Neutrophil (primary cell): ENCODE results near the gene CBLL1.

ENCODE experiments used
- H3K27ac ChIP-seq: fragments of 200-600 bp; sonication (generic); 2 replicates; pipeline ENCODE4 v1.5.1; 2016; ENCODE audit warnings: mild to moderate bottlenecking, moderate library complexity
- H3K27me3 ChIP-seq: fragments of 200-600 bp; sonication (generic); 2 replicates; pipeline ENCODE4 v1.6.0; 2016; ENCODE audit warnings: mild to moderate bottlenecking
- H3K36me3 ChIP-seq: fragments of 200-600 bp; sonication (generic); 2 replicates; pipeline ENCODE4 v1.5.1; 2017
- H3K4me1 ChIP-seq, 2 experiments: fragments of 200-600 bp in 1 of 2; sonication (generic) in 1 of 2; 1 replicate in 1 of 2; 2 replicates in 1 of 2; pipeline versions ENCODE4 v1.5.1 to v1.6.1; 2013 to 2016; ENCODE audit warnings: low read depth in 1 of 2, low read length in 1 of 2, mild to moderate bottlenecking in 1 of 2, moderate library complexity in 1 of 2; ENCODE audit not compliant: control insufficient read depth in 1 of 2, insufficient read depth in 1 of 2
- H3K4me3 ChIP-seq, 2 experiments: fragments of 200-600 bp in 1 of 2; sonication (generic) in 1 of 2; 1 replicate in 1 of 2; 2 replicates in 1 of 2; pipeline ENCODE4 v1.5.1; 2013 to 2016; ENCODE audit warnings: low read depth in 1 of 2, low read length in 1 of 2, mild to moderate bottlenecking in 1 of 2, moderate library complexity in 1 of 2
- H3K9me3 ChIP-seq: fragments of 200-600 bp; sonication (generic); 2 replicates; pipeline ENCODE4 v1.5.1; 2016
- TF ChIP-seq, protein P1 (sequence below): fragments of 200-600 bp; sonication (generic); IDR thresholded peaks from 2 replicates; pipeline ENCODE4 v1.5.1; 2016; ENCODE audit warnings: antibody characterized with exemption

The CBLL1 gene

DNA sequence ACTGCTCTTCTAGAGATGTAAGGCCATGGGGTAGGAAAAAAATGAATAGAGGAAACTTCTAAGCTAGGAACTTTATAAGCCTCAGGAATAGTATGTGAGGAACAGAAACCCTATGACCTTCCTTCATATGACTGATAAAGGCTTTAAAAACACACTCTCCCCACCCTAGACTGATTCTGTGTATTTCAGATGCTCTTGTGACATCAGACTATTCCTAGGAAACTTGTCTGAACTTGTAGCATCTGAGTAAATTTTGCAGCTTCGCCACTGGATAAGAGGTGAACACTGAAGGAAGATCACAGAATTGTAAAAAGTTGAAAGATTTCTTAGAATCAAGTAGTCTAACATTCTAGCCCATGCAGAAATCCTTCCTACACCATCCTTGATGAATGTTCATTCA, 31.0 kb upstream of the CBLL1 start:
- Histone ChIP-seq H3K27ac (no peak overlapping the region), H3K4me1 (no peaks in the 10 kb centered on the region), H3K4me3 (no peak overlapping the region), H3K36me3 (no peaks in the 10 kb centered on the region), H3K27me3 (no peaks in the 10 kb centered on the region), H3K9me3 (no peaks in the 10 kb centered on the region)
- TF ChIP-seq, protein P1, sequence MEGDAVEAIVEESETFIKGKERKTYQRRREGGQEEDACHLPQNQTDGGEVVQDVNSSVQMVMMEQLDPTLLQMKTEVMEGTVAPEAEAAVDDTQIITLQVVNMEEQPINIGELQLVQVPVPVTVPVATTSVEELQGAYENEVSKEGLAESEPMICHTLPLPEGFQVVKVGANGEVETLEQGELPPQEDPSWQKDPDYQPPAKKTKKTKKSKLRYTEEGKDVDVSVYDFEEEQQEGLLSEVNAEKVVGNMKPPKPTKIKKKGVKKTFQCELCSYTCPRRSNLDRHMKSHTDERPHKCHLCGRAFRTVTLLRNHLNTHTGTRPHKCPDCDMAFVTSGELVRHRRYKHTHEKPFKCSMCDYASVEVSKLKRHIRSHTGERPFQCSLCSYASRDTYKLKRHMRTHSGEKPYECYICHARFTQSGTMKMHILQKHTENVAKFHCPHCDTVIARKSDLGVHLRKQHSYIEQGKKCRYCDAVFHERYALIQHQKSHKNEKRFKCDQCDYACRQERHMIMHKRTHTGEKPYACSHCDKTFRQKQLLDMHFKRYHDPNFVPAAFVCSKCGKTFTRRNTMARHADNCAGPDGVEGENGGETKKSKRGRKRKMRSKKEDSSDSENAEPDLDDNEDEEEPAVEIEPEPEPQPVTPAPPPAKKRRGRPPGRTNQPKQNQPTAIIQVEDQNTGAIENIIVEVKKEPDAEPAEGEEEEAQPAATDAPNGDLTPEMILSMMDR, result no peak

DNA sequence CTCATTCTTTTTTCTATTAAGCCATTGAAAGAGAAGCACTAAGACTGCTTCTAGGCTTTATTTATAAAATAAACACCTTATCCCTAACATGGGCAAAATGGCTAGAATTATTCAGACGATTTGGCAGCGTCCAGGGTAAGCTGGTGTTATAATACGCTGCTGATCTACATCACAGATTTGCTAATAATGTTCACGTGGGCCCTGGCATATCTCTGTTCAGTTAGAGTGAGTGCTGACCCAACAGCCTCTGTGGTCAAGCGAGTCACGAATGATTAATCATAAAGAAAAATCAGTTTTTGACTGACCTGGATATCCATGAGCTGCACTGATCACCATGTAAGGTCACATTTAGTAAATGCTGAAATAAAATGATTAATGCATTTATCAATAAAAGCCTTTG, 28.4 kb upstream of the CBLL1 start:
- Histone ChIP-seq H3K27me3 (peaks cover 3% of the 10 kb centered on the region), H3K36me3 (no peaks in the 10 kb centered on the region), H3K4me1 (no peaks in the 10 kb centered on the region), H3K27ac (no peak overlapping the region), H3K4me3 (no peak overlapping the region), H3K9me3 (no peaks in the 10 kb centered on the region)
- TF ChIP-seq, protein P1, result no peak

DNA sequence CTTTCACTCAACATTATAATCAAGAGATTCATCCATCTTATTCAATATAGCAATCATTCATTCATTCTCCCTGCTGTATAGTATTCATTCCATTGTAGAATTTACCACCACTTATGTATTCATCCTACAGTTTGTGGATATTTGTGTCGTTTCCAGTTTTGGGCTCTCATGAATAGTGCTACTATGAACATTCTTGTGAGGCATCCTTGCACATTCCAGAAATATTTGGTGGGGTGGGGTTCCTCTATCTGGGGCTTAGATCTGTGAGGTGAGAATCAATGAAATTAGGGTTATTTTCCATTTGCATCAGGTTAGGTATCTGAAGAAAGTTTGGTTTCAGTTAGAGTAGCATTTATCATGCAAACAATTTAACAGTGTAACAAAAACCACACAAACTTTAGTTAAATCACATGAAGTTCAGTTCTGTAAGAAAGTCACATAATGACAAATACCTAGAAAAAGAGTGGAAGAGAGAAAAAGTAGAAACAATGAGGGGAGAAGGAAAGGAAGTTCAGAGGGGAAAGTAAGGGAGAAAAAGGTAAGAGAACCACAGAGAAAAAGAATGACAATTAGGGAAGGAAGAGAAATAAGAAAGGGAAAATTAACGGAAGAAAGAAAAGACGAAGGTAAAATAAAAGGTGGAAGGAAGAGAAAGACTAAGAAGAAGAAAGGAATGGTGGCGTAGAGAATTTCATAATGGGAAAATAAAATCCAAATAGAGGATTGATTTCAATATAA, 25.3 kb upstream of the CBLL1 start:
- Histone ChIP-seq H3K36me3 (no peaks in the 10 kb centered on the region), H3K4me3 (no peak overlapping the region), H3K9me3 (no peaks in the 10 kb centered on the region), H3K4me1 (no peaks in the 10 kb centered on the region), H3K27ac (no peak overlapping the region), H3K27me3 (peaks cover 3% of the 10 kb centered on the region)
- TF ChIP-seq, protein P1, result no peak

DNA sequence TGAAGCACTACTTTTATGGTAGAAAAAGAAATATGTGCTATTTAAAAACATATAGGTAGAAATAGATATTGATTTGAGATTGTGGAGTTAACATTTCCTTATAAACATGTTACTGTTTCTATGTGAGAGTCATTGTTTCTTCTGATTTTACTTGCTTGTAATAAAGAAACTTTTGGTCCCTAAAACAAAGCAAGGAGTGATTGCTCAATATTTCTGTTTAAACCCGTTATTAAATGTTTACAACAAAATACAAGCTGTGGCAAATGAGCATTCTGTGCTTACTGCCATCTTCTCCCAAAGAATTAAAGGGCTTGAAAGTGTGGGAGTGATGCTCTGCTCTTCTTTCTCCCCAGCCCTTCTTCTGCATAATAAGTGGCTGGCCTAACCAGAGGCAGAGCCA, 22.7 kb upstream of the CBLL1 start:
- H3K4me1 ChIP-seq, result no peaks in the 10 kb centered on the region
- no peaks in the 10 kb centered on the region for H3K9me3 ChIP-seq
- H3K27ac ChIP-seq, result no peak overlapping the region
- no peaks in the 10 kb centered on the region for H3K36me3 ChIP-seq
- no peak overlapping the region for H3K4me3 ChIP-seq
- H3K27me3 ChIP-seq, result peaks cover 9% of the 10 kb centered on the region
- TF ChIP-seq, protein P1, result no peak

DNA sequence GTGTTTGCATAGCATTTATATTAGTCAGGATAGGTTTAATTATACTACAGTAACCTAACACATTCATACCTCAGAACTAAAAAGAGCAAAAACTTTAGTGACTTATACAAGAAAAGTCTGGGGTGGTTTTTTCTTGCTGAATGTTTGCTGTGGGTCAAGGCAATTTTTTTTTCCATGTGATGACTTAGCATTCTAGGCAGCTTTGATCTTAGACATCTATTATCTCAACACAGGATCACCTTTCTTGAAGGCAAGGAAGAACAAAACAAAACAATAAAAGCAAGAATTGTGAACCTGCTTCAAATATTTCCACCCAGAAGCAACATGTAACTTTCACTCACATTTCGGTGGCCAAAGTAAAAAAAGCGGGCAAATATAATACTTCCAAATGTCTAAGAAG, 20.7 kb upstream of the CBLL1 start:
- Histone ChIP-seq H3K27me3 (peaks cover 25% of the 10 kb centered on the region), H3K27ac (no peak overlapping the region), H3K36me3 (no peaks in the 10 kb centered on the region), H3K9me3 (no peaks in the 10 kb centered on the region), H3K4me3 (no peak overlapping the region), H3K4me1 (no peaks in the 10 kb centered on the region)
- TF ChIP-seq, protein P1, result no peak
